Head of caudate nucleus (tissue), 42 donors: ENCODE results near the gene OR4D1.

ENCODE experiments used
- DNase-seq, 42 donors: peaks; one replicate each; pipeline versions ENCODE4 v3.0.0 to v3.0.0-alpha.2; 2020 to 2021; ENCODE audit warnings: mixed read lengths in 7 of 42
- intact Hi-C: fragments of 100-400 bp; cut with DNase I; formaldehyde crosslinking; loops from one replicate; pipeline ENCODE4 v1.15.0; 2022

Gene OR4D1

GRCh38 chr17:58187675-58188074, 39.5 kb downstream of the OR4D1 start:
- intact Hi-C loops, result no loop called here
- no peak for DNase-seq

- DNase-seq, result peak in 2 of 42 donors; percentile 22 to 42
- intact Hi-C loops, result no loop called here
Measured at GRCh38 chr17:58189436-58190146, 41.4 kb downstream of the OR4D1 start.

GRCh38 chr17:58191241-58191896, 43.2 kb downstream of the OR4D1 start:
- no peak for DNase-seq
- intact Hi-C loops, result no loop called here

GRCh38 chr17:58192612-58193011, 44.4 kb downstream of the OR4D1 start, which contains the start of gene EPX:
TSS of gene EPX (plus strand) at chr17:58192726. CDS start at chr17:58192847, 121 bp downstream.
- intact Hi-C loops, result no loop called here

GRCh38 chr17:58193641-58194255, 45.6 kb downstream of the OR4D1 start:
- no peak for DNase-seq
- intact Hi-C loops, result no loop called here

More at GRCh38 chr17:58192612-58193011, 44.4 kb downstream of the OR4D1 start, which contains the start of gene EPX:
- DNase-seq, result no peak

GRCh38 chr17:58195518-58196123, 47.4 kb downstream of the OR4D1 start:
- DNase-seq, result no peak
- intact Hi-C loops, result no loop called here

- no peak for DNase-seq
- intact Hi-C loops, result no loop called here
Measured at GRCh38 chr17:58196610-58197009, 48.4 kb downstream of the OR4D1 start.

- intact Hi-C loops, result no loop called here
- peak in 41 of 42 donors; percentile 11 to 74 (median 48) for DNase-seq
Measured at GRCh38 chr17:58200024-58200633, 51.9 kb downstream of the OR4D1 start.

GRCh38 chr17:58202859-58203258, 54.7 kb downstream of the OR4D1 start:
- intact Hi-C loops, result no loop called here
- DNase-seq, result no peak

GRCh38 chr17:58204796-58205195, 56.6 kb downstream of the OR4D1 start:
- intact Hi-C loops, result no loop called here
- DNase-seq, result no peak

- intact Hi-C loops, result no loop called here
- no peak for DNase-seq
Measured at GRCh38 chr17:58205936-58206335, 57.8 kb downstream of the OR4D1 start.

- intact Hi-C loops, result no loop called here
- DNase-seq, result no peak
Measured at GRCh38 chr17:58207451-58207850, 59.3 kb downstream of the OR4D1 start.

- DNase-seq, result no peak
- intact Hi-C loops, result no loop called here
Measured at GRCh38 chr17:58208344-58208743, 60.2 kb downstream of the OR4D1 start.
